Activated effector memory CD4-positive, alpha-beta T cell treated with anti-CD3 and anti-CD28 coated beads, Interleukin-2, amount 50 U/mL, for 16 hours (primary cell): ENCODE results near the gene ZMIZ1.

Source experiments
- DNase-seq: peaks from one replicate; pipeline ENCODE4 v3.0.0-alpha.2; 2020

The ZMIZ1 gene

GRCh38 chr10:79158402-79159097 is 89.8 kb downstream of the ZMIZ1 start:
- no peak for DNase-seq

- no peak for DNase-seq
These were observed 90.4 kb downstream of the ZMIZ1 start for GRCh38 chr10:79159141-79159651.

- no peak for DNase-seq
These were observed 91.0 kb downstream of the ZMIZ1 start for GRCh38 chr10:79159785-79160184.

- DNase-seq = no peak
These were observed 91.4 kb downstream of the ZMIZ1 start for GRCh38 chr10:79160191-79160590.

- no peak for DNase-seq
These were observed 92.8 kb downstream of the ZMIZ1 start for GRCh38 chr10:79161557-79161956.

- no peak for DNase-seq
These were observed 93.3 kb downstream of the ZMIZ1 start for GRCh38 chr10:79162022-79162421.

- no peak for DNase-seq
These were observed 94.3 kb downstream of the ZMIZ1 start for GRCh38 chr10:79162861-79163665.

GRCh38 chr10:79163666-79163975 is 94.9 kb downstream of the ZMIZ1 start:
- DNase-seq = no peak

- no peak for DNase-seq
These were observed 95.3 kb downstream of the ZMIZ1 start for GRCh38 chr10:79164075-79164474.

- DNase-seq = no peak
These were observed 96.5 kb downstream of the ZMIZ1 start for GRCh38 chr10:79165070-79165778.

GRCh38 chr10:79166312-79166721 is 97.6 kb downstream of the ZMIZ1 start:
- no peak for DNase-seq

GRCh38 chr10:79166741-79167140 is 98.0 kb downstream of the ZMIZ1 start:
- no peak for DNase-seq

- no peak for DNase-seq
These were observed 98.8 kb downstream of the ZMIZ1 start for GRCh38 chr10:79167537-79167936.

- no peak for DNase-seq
These were observed 99.4 kb downstream of the ZMIZ1 start for GRCh38 chr10:79168210-79168609.

GRCh38 chr10:79170226-79170752 is 101.5 kb downstream of the ZMIZ1 start:
- no peak for DNase-seq

GRCh38 chr10:79170993-79171392 is 102.2 kb downstream of the ZMIZ1 start:
- DNase-seq = no peak

GRCh38 chr10:79171504-79171903 is 102.7 kb downstream of the ZMIZ1 start:
- DNase-seq = no peak

- no peak for DNase-seq
These were observed 104.1 kb downstream of the ZMIZ1 start for GRCh38 chr10:79172881-79173280.

GRCh38 chr10:79173582-79174262 is 105.0 kb downstream of the ZMIZ1 start:
- DNase-seq = no peak

GRCh38 chr10:79176052-79176501 is 107.3 kb downstream of the ZMIZ1 start:
- DNase-seq = no peak

- DNase-seq = no peak
These were observed 108.3 kb downstream of the ZMIZ1 start for GRCh38 chr10:79176949-79177602.

GRCh38 chr10:79178070-79178576 is 109.4 kb downstream of the ZMIZ1 start:
- DNase-seq = no peak
